ENCODE data around the gene SOX1.

DNA sequence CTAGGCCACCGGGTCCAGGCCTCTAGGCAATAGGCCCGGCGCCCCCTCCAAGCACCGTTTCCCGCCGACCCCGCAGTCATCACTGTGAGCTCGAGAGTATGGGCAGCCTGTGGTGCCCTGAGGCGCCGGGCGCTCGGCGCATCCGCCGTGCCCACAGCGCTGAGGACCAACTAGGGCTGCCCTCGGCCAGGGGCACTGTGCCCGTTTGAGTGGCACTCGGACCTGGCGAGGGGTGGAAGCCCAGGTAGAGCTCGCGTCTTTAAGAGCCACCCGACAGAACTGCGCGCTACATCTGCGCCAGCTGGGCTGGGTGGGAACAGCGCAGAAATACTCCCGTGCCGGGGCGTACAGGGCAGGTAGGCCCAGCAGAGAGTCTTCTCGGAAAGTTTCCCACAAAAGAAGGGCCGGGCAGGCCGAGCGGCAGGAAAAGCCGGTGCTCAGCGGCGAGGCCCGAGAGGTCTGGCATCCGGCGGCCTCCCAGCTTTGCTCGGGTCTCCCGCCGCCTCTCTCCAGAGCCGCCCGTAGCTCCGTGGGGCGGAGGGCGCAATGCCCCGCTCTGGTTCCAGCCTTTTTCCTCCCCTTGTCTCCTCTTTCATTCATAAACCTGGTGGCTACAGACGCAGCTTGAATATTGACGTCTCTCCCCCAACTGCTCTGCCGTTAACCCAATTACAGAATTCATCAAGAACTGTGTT, 5.4 kb upstream of the SOX1 start:
- TF ChIP-seq TAF1 (IDR thresholded peaks at IDR 0.05; ENCODE audit: borderline replicate concordance, insufficient read depth, low read length): no peak
- TF ChIP-seq SIN3A (IDR thresholded peaks at IDR 0.05; ENCODE audit: borderline replicate concordance, insufficient read depth, low read length): no peak
- TF ChIP-seq POLR2AphosphoS5 (IDR thresholded peaks at IDR 0.05; ENCODE audit: low read depth, low read length): no peak
- TF ChIP-seq, protein P1, sequence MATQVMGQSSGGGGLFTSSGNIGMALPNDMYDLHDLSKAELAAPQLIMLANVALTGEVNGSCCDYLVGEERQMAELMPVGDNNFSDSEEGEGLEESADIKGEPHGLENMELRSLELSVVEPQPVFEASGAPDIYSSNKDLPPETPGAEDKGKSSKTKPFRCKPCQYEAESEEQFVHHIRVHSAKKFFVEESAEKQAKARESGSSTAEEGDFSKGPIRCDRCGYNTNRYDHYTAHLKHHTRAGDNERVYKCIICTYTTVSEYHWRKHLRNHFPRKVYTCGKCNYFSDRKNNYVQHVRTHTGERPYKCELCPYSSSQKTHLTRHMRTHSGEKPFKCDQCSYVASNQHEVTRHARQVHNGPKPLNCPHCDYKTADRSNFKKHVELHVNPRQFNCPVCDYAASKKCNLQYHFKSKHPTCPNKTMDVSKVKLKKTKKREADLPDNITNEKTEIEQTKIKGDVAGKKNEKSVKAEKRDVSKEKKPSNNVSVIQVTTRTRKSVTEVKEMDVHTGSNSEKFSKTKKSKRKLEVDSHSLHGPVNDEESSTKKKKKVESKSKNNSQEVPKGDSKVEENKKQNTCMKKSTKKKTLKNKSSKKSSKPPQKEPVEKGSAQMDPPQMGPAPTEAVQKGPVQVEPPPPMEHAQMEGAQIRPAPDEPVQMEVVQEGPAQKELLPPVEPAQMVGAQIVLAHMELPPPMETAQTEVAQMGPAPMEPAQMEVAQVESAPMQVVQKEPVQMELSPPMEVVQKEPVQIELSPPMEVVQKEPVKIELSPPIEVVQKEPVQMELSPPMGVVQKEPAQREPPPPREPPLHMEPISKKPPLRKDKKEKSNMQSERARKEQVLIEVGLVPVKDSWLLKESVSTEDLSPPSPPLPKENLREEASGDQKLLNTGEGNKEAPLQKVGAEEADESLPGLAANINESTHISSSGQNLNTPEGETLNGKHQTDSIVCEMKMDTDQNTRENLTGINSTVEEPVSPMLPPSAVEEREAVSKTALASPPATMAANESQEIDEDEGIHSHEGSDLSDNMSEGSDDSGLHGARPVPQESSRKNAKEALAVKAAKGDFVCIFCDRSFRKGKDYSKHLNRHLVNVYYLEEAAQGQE (IDR thresholded peaks at IDR 0.05; ENCODE audit: insufficient read depth in 1 of 2, low read depth in 2 of 2, low read length in 2 of 2): no peak
- TF ChIP-seq FOXP2 (optimal IDR thresholded peaks at IDR 0.05; ENCODE audit: borderline replicate concordance, extremely low read depth, extremely low read length, insufficient read depth): no peak

Measured in PFSK-1 (cell line).